Rectal smooth muscle tissue (tissue), 1 donor: ENCODE data around the gene NEDD4L.

Experiments
- H3K27ac ChIP-seq: one replicate; pipeline ENCODE4 v1.7.0; 2013; ENCODE audit warnings: low read depth, low read length, inconsistent platforms
- H3K27me3 ChIP-seq: one replicate; pipeline ENCODE4 v1.7.0; 2013; ENCODE audit warnings: low read length; ENCODE audit not compliant: control insufficient read depth, insufficient read depth
- H3K36me3 ChIP-seq: one replicate; pipeline ENCODE4 v1.7.0; 2013; ENCODE audit warnings: low read length; ENCODE audit not compliant: control insufficient read depth, insufficient read depth
- H3K4me1 ChIP-seq: one replicate; pipeline ENCODE4 v1.7.0; 2013; ENCODE audit warnings: low read length; ENCODE audit not compliant: control insufficient read depth, insufficient read depth
- H3K4me3 ChIP-seq: one replicate; pipeline ENCODE4 v1.7.0; 2013; ENCODE audit warnings: low read length
- H3K9ac ChIP-seq: one replicate; pipeline ENCODE4 v1.7.0; 2013; ENCODE audit warnings: low read length

Gene NEDD4L

DNA sequence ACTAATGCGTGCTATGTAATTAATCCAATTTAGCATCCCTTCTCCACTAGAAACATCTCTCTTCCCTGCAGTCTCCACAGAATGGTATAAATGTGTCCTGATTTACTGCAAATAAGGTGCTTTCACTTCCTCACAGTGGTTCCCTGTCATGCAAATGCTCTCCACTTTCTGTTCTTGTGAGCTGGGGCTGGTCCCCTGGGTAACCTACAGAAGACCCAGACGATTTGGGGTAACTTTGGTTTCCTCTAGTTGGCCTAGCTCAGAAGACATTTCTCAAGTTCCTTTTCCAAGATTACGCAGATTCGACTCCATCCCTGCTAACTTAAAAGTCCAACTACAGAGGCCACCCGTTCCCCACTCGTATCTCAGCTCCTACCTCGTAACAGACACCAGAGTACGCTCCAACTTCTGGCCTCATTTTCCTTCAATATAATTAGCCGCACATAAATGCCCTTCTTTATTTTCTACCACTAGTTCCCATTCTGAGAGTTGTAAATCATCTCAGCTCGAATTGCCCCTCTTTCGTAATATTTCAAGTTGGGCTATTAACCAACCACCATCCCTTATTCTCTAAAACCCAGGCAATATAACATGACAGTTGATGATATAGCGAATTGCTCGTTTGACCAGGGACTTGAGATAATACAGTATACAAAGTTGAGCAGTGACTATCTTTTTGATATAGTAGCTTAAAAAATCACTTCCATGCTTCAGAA, 28.8 kb upstream of the NEDD4L start:
- no peaks in the 10 kb centered on the region for H3K27me3 ChIP-seq

DNA sequence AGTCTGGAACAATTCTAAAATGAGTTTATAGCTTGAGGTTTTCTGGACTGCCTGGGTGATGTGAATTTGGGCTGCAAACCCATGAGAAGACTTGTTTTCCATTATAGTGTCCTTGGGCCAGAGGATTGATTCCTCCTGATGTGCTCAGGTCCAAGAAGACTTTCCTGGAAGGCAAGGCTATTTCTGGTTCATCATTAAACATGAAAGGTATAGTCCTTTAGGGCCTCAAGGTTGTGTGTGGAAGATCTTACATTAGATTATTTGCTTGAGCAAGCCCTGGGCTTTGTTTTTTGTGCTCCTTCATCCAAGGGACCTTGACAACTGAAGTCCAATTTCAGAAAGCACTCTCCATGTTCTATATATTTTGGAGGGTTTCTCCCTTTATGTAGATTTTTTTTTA, 26.8 kb upstream of the NEDD4L start:
- no peaks in the 10 kb centered on the region for H3K36me3 ChIP-seq
- no peak overlapping the region for H3K4me3 ChIP-seq
- H3K4me1 ChIP-seq: no peaks in the 10 kb centered on the region
- H3K27me3 ChIP-seq: no peaks in the 10 kb centered on the region
- no peak overlapping the region for H3K27ac ChIP-seq
- no peak overlapping the region for H3K9ac ChIP-seq

More for the DNA sequence above, 28.8 kb upstream of the NEDD4L start:
- H3K4me3 ChIP-seq: no peak overlapping the region
- H3K4me1 ChIP-seq: no peaks in the 10 kb centered on the region
- no peak overlapping the region for H3K9ac ChIP-seq
- H3K27ac ChIP-seq: no peak overlapping the region
- no peaks in the 10 kb centered on the region for H3K36me3 ChIP-seq

DNA sequence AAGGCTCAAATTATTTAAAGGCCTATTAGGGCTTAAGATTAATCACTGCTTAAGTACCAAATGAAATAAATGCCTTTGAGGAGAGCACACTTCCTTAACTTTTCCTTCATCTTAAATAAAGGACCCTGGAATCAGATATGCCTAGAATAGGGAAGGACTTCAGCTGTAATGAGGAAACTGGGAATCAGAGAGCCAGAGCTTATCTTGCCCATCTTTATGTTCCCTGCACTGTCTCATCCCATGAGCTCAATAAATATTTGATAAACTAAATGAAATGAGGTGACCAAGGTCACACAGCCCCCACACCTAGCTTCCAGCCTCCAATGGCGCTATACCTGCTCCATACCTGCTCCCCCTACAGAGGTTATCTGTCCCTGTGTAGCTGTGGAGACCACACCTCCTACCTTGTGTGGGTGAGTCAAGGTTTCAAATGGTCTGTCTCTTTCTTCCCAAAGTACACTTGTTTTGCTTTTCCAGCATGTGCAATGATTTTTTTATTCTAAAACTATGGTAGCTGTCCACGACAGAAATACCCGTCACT, 23.4 kb upstream of the NEDD4L start:
- Histone ChIP-seq H3K27me3 (no peaks in the 10 kb centered on the region), H3K27ac (no peak overlapping the region), H3K4me1 (no peaks in the 10 kb centered on the region), H3K36me3 (no peaks in the 10 kb centered on the region), H3K9ac (no peak overlapping the region), H3K4me3 (no peak overlapping the region)

DNA sequence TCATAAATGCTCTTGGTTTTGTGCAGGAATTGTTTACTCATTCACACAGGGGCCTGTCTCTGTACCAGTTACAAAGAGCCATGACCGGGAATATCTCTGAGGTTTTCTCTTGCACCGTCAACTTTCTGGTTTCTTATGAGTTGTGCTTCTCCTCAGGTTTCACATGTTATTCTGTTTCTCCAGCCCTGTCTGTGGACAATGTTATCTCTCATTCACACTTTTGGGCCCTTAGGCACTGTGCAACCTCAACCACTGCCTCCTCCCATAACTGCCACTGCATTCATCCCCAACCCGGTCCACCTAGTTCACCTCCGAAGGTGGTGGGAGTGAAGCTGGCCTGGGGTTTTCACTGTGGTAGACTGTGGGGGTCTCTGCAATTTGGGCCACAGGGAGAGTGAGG, 22.5 kb upstream of the NEDD4L start:
- H3K4me3 ChIP-seq: no peak overlapping the region
- H3K9ac ChIP-seq: no peak overlapping the region
- no peaks in the 10 kb centered on the region for H3K27me3 ChIP-seq
- no peaks in the 10 kb centered on the region for H3K36me3 ChIP-seq
- H3K4me1 ChIP-seq: no peaks in the 10 kb centered on the region
- no peak overlapping the region for H3K27ac ChIP-seq

DNA sequence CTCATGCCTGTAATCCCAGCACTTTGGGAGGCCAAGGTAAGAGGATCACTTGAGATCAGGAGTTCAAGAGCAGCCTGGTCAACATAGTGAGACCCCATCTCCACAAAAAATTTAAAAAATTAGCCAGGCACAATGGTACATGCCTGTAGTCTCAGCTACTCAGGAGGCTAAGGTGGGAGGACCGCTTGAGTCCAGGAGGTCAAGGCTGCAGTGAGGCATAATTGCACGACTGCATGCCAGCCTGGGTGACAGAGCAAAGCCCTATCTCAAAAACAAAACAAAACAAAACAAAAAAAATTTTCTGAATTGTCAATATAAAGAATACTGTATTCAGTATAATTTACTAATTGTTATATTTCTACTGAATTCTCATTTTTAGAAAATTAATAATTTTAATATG, 20.9 kb upstream of the NEDD4L start:
- H3K9ac ChIP-seq: no peak overlapping the region
- H3K27me3 ChIP-seq: no peaks in the 10 kb centered on the region
- H3K4me1 ChIP-seq: no peaks in the 10 kb centered on the region
- no peak overlapping the region for H3K27ac ChIP-seq
- no peak overlapping the region for H3K4me3 ChIP-seq
- no peaks in the 10 kb centered on the region for H3K36me3 ChIP-seq

DNA sequence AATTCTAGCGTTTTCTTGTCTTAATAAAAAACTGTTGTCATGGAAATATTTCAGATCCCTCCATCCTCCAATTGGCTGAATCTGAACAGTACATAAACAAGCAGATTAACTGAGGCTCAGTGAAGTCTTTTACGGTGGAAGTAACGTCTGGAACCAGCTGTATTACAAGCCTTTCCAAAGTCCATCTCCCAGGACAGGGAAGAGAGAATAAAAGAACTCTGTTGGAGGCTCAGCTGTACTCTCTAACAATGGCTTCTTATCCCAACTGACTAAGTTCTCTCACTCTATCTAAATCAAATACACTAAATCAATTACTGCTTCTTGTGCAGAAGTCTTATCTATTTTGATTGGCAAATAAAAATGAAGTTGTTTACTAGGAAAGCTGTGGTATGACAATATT, 19.9 kb upstream of the NEDD4L start:
- Histone ChIP-seq H3K9ac (no peak overlapping the region), H3K4me3 (no peak overlapping the region), H3K36me3 (no peaks in the 10 kb centered on the region), H3K27ac (no peak overlapping the region), H3K4me1 (no peaks in the 10 kb centered on the region), H3K27me3 (no peaks in the 10 kb centered on the region)

DNA sequence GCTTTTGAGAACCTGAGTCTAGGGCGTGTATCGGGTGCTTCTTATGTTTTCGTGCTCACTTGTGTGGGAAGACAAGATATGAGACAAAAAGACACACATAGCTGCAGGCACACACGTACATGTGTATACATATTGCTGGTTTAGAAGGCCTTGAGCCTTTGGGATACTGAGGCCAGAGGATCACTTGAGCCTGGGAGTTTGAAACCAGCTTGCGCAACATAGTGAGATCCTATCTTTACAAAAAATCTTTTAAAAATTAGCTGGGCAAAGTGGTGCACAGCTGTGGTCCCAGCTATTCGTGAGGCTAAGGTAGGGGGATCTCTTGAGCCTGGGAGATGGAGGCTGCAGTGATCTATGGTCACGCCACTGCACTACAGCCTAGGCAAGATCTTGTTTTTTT, 18.8 kb upstream of the NEDD4L start:
- H3K36me3 ChIP-seq: no peaks in the 10 kb centered on the region
- H3K9ac ChIP-seq: no peak overlapping the region
- no peak overlapping the region for H3K27ac ChIP-seq
- no peaks in the 10 kb centered on the region for H3K27me3 ChIP-seq
- H3K4me3 ChIP-seq: no peak overlapping the region
- H3K4me1 ChIP-seq: no peaks in the 10 kb centered on the region

DNA sequence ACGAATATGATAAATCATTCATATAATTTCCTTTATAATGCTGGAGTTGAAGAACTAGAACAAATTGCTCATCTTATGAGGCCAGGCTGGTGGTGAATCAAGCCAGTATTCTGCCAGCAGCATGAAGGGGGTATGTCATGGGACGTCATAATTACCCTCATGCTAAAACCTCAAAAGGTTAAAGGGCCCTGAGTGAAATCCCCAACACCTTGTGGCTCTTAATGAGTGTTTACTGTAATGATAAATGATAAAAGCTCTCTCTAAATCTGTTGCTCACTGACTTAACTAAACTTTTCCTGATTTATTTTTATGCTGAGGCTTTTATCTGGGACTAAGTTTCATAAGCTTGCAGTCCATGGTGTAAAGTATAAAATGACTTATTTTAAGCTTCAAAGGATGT, 18.3 kb upstream of the NEDD4L start:
- H3K27ac ChIP-seq: no peak overlapping the region
- H3K4me1 ChIP-seq: no peaks in the 10 kb centered on the region
- H3K36me3 ChIP-seq: no peaks in the 10 kb centered on the region
- H3K9ac ChIP-seq: no peak overlapping the region
- no peaks in the 10 kb centered on the region for H3K27me3 ChIP-seq
- H3K4me3 ChIP-seq: no peak overlapping the region

DNA sequence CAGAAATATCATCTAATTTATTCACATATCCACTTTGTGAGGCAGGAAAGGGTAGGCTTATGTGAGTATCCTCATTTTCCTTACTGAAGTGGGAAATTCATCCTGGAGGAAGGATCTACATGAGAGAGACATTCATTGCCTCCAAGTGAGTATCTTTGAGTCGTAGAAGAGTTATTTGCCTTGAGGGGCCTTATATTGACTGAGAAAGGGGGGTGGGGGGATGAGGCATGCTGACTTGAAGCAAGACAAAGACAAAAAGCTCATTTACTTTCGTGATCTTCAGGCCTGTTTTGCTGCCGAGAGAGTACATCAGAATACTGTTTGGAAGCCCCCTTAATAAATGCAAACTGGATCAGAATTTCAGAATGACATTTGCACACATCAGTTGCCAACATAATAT, 17.6 kb upstream of the NEDD4L start:
- Histone ChIP-seq H3K4me3 (no peak overlapping the region), H3K4me1 (no peaks in the 10 kb centered on the region), H3K36me3 (no peaks in the 10 kb centered on the region)

DNA sequence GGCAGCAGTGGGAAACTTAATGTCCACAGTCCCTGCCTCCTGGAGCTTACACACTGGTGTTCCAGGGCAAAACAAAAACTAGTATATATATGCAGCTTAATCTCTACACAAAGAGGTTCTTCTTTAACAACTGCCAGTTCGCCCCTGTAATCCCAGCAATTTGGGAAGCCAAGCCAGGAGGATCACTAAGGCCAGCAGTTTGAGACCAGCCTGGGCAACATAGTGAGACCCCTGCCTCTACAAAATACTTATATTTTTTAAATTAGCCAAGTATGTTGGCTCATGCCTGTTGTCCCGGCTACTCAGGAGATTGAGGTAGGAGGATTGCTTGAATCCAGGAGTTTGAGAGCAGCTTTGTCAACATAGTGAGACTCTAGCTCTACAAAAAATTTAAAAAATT, 17.2 kb upstream of the NEDD4L start:
- H3K4me3 ChIP-seq: no peak overlapping the region
- no peaks in the 10 kb centered on the region for H3K27me3 ChIP-seq
- no peak overlapping the region for H3K27ac ChIP-seq
- H3K36me3 ChIP-seq: no peaks in the 10 kb centered on the region
- H3K4me1 ChIP-seq: no peaks in the 10 kb centered on the region
- H3K9ac ChIP-seq: no peak overlapping the region

More for the DNA sequence above, 17.6 kb upstream of the NEDD4L start:
- Histone ChIP-seq H3K27ac (no peak overlapping the region), H3K27me3 (no peaks in the 10 kb centered on the region), H3K9ac (no peak overlapping the region)

DNA sequence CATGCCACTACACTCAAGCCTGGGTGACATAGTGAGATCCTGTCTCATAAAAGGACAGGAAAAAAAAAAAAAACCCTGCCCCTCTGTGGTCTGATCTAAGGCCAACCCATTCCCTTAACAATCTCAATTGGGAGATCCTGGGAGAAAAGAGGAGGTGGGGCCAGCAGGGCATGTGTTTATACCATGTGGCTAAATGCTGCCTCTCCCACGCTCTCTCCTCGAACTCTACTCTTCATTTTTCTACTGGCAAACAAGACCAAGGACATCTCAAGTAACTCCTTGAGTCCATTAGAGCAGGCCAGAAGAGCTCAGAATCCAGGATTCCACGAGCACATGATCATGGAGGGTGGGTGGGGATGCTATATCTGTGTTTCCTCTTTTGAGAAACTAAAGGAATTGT, 16.7 kb upstream of the NEDD4L start:
- Histone ChIP-seq H3K9ac (no peak overlapping the region), H3K36me3 (no peaks in the 10 kb centered on the region), H3K27ac (no peak overlapping the region), H3K4me3 (no peak overlapping the region), H3K4me1 (no peaks in the 10 kb centered on the region), H3K27me3 (no peaks in the 10 kb centered on the region)

DNA sequence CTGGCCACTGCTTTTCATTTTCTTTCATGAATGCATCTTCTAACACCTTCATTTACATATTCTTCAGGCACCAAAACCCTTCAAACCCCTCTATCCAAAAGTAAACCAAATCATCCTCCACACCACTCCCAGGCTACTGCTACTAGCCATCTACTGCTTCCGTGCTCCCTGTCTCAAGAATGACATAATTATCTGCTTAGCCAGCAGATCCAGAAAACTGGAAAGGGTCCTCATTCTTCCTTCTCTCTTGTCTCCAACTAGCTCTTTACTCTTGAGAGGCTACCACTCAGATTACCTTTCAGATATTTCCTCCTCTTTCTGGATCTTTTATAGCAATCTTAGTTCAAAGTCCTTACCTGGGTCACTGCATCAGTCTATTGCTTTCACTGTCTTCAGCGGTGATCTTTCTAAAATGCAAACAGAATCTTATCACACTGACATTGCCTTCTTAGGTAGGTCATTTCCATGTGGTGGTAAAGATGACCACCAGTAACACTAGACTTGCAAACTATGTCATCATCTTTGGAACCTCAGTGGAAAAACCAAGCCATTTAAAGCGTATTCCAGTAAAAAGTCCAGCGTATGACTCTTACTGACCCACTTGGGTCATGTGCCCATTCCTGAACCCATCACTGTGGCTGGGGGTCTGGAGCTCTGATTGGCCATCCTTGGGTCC, 15.8 kb upstream of the NEDD4L start:
- no peak overlapping the region for H3K27ac ChIP-seq

DNA sequence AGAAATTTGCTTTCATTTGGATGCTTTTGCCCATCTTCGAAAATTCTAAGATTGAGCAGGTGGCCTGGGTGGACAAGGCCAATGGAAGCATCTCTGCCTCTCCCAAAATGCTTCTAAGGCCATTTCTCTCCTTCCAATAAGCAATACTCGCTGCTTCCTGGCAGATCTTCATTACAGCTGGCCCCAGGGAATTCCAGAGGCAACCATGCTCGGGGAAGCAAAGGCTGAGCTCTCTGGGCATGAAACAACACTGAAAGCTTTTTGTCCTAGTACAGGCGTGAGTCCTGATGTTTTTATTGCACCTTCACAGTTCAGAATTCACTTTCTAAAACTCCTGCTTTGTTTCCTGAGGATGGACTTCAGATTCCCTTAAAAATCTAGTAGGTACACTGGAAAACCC, 11.8 kb upstream of the NEDD4L start:
- Histone ChIP-seq H3K4me3 (no peak overlapping the region), H3K4me1 (no peaks in the 10 kb centered on the region), H3K36me3 (no peaks in the 10 kb centered on the region), H3K27ac (no peak overlapping the region), H3K27me3 (no peaks in the 10 kb centered on the region), H3K9ac (no peak overlapping the region)

More for the DNA sequence above, 15.8 kb upstream of the NEDD4L start:
- H3K27me3 ChIP-seq: no peaks in the 10 kb centered on the region
- no peak overlapping the region for H3K9ac ChIP-seq
- H3K4me1 ChIP-seq: no peaks in the 10 kb centered on the region
- H3K36me3 ChIP-seq: no peaks in the 10 kb centered on the region
- no peak overlapping the region for H3K4me3 ChIP-seq
